HG02642 (cell line): ENCODE measurements around the gene CBX8.
A peak's percentile ranks its signal among the peaks of the same experiment; 100 is the strongest.

Experiments
- ATAC-seq: cut with Tn5 transposase; IDR thresholded peaks from one replicate; pipeline ENCODE4 v1.9.1; 2021; ENCODE audit warnings: mild to moderate bottlenecking; ENCODE audit not compliant: unreplicated experiment, poor library complexity

Gene CBX8

GRCh38 chr17:79821331-79822095, 24.6 kb upstream of the CBX8 start:
- ATAC-seq = no peak

- no peak for ATAC-seq
These were observed 24.1 kb upstream of the CBX8 start for GRCh38 chr17:79820959-79821330.

DNA sequence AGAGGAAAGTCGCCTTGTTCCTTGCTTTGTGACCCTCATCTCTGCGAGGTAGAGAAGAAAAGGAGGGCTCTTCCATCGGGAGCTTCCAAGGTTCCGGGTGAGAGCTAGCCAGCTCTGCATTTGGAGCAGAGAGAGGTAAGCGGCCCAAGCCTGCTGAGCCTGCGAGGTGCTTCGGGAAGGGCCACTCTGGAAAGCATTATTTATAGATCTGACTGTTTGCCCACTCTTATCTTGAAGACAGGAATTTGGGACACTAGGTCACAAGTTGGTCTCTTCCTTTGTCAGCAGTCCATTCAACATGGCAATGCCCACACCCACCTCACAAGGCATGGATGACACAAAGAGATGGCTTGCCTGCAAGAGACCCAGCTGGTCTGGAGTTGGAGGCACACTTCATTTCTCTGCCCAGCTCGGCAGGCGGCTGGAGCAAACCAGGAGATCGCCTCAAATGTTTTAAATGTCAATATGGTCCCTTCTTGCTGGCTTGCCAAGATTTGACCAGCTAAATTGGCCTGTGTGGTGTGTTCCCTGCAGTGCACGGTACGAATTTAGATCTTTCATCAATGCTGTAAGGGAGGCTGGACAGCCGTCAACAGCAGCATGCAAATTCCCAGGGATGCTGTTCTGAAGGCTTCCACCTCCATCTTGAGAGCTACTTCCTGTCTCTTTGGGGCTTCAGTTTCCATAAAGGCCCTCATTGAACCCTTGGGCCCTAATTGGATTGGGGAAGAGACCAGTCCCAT, 22.8 kb upstream of the CBX8 start:
- no peak for ATAC-seq

DNA sequence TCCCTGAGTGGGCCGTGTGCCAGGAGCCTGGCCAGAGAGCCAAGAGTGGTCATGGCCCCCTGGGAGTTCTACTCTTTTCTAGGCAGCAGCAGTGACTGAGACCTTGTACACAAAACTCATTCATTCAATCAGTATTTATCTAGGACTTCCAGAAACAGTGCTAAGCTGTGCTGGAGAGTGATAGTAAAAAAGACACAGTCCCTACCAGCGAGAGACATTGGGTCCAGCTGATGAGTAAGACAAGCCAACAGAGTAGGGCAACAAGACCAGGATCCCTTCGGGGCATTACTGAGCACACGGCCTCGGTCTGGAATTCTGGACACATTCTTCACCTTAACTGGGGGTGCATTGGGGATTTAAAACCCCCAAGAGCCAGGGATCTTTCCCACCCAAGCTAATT, 22.2 kb upstream of the CBX8 start:
- no peak for ATAC-seq

DNA sequence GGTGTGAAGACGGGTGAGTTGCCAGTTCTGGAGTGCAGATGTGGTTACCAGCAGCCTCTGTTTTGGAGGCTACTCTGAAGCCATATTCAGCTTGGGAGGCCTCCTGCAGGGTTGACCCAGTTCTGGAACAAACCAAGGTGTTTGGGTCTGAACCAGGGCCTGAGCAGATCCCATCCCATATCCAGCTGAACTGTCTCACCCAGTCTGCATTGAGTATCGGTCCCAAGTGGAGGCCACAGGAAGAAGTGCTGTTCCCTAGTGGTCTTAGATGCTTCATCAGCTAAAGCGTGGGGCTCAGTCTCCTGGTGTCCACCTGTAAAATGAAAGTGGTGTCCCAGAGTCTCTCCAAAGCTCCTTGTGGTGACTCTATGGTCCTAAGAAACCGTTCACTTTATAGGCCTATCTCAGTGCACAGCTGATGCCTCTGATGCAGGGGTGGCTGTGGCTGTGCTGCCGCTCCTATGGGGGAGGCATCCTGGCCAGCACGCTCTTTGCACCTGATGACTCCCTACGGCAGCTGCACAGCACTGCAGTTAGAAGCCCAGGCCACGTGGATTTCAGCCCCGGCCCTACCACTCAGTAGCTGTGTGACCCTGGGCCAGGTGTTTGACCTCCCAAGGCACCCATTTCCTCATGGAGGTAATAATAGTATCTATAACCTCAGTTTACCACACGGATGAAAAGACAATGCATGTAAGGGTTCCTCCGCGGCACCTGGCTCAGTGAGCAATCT, 21.3 kb upstream of the CBX8 start:
- no peak for ATAC-seq

DNA sequence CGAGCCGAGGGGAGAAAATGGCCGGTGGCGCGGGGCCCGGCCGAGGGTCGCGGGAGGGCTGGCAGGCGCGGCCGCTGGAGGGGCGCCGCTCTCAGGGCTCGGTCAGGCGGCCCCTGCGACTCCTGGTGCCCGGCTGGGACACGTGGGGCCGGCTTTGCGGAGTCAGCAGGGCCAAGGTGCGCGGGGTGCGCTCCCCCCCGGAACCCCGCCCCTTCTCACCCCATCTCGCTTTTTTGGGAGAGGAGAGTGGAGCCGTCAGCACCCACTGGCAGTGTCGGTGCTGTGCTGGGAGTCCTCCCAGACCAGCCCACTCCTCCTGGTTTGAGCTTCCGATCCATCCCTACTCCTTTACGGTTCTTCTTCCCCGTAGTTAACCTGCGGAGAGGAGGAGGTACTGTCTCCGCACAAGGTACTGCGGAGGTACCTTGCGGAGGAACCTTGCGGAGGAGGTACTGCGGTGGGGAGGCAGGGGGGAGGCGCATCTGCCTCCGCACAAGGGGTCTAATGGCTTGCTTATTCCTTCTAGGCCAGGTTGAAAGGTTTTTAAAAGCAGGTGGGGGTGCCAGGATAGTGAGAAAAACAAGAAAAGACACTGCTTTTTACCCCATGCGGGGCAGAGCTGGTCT, 19.1 kb upstream of the CBX8 start:
- no peak for ATAC-seq

DNA sequence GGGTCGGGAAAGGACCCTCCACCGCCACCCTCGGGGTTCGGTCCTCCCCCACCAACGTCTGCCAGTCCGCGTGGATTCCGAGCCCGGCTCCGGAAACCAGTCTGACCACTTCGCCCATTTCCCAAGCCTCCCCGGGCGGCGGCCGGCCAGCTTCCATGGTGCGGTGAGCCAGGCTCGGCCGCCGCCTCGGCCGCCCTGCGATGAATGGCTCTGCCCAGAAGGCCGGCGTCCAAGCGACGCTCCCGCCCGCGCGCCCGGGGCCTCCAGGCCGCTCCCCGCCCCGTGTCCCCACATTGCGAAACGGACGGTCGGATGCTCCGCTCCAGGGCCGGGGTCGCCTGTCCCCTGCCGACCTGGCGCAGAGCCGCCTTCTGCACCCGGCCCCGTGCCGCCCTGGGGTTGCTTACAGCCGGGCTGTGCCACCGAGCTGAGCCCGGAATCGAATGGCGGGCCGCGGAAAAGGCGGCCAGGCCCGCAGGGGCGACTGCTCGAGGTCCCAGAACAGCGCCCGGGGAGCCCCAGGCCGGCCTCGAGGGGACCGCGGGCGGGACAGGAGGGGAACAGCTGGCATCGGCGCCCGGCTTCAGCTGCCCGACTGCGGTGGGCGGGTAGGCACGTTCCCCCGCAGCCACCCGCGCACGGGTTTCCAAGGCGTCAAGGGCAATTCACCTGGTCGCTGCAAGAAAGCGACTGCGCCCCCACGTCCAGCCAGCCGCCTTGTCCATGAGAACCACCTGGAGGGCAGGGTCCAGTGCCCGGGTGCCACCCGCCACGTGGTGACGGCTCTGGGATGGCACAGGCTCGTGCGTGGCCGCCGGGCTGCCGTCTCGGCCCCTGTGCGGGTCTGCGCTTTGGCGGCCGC, 18.3 kb upstream of the CBX8 start:
- no peak for ATAC-seq

DNA sequence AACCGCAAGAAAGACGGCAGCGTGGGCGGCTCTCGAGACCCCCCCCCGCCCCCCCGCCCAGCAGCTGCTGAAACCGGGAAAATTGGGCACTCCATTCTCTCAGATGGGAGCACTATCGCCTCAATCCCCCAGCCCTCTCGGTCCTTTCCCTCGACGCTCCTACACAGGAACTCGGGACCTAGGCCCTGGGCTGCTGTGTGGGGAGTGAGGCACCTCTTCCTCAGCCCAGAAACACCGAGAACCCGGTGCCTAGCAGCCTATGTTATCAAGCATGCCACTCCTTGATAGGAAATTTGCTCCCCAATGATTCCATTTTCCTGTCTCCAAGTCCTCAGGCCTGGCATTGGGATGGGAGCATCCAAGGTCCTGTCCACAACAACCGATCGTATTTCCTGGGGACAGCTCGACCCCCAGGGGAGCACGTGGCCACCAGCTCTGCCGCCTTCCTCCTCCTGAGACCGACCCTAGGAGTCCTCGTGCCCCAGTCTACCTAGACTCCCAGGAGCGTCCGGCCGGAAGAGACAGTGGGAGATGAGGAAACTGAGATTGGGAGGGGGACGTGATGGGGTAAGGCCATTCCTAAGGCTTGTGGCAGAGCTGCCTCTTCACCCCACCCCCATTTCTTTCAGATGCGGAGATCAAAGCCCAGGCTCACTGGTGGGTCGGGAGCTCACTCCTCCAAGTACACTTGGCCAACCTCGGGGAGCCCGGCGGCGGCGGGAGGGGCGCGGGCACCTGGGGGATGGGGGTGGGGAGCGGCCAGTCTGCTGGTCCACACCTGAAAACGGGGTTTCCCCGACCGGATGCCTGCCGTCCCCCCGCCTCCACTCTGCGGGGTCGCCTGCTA, 17.5 kb upstream of the CBX8 start:
- no peak for ATAC-seq

- no peak for ATAC-seq
These were observed 16.6 kb upstream of the CBX8 start for GRCh38 chr17:79813297-79814126.

DNA sequence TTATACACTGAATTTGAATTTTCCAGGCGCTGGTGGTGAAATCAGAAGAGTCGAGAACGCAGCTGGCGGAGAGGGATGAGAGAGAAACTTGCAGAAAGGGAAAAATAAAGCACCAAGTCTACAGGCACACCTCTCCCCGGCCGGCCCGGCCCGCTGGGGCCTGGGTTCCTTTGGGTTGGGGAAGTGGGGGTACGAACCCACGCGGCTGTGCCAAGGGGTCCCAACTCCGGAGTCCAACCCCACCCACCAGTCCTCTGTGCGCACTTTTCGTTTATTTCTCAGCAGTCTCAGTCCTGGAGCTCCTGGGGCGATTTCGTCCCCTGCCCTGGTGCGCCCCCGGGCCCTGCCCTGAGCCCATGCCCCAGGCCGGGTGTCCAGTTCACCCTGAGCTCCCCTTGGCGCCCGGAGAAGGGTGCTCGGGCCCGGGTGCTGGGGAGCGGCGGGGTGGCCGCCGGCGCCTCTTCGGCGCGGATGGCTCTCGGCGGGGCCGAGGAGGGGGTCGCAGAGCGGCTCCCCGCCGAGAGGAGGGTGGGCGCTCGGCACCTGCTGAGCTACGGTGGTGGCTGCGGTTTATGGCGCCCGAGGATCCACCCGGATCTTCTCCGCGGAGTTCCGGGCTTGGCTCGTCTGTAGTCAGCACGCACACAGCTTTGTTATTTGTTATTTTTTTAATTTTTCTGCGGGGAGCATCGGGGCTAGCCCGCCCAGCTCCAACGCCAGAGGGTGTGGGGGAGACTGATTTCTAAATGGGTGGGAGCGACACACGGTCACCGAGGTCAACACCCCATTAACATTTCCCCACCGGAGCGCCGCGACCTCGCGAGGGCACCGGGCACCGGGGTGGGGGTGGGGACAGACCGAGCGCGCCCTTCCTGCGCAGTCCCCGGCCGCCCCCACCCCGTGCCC, 15.7 kb upstream of the CBX8 start:
- ATAC-seq = no peak

GRCh38 chr17:79811868-79812352, 15.0 kb upstream of the CBX8 start:
- no peak for ATAC-seq

DNA sequence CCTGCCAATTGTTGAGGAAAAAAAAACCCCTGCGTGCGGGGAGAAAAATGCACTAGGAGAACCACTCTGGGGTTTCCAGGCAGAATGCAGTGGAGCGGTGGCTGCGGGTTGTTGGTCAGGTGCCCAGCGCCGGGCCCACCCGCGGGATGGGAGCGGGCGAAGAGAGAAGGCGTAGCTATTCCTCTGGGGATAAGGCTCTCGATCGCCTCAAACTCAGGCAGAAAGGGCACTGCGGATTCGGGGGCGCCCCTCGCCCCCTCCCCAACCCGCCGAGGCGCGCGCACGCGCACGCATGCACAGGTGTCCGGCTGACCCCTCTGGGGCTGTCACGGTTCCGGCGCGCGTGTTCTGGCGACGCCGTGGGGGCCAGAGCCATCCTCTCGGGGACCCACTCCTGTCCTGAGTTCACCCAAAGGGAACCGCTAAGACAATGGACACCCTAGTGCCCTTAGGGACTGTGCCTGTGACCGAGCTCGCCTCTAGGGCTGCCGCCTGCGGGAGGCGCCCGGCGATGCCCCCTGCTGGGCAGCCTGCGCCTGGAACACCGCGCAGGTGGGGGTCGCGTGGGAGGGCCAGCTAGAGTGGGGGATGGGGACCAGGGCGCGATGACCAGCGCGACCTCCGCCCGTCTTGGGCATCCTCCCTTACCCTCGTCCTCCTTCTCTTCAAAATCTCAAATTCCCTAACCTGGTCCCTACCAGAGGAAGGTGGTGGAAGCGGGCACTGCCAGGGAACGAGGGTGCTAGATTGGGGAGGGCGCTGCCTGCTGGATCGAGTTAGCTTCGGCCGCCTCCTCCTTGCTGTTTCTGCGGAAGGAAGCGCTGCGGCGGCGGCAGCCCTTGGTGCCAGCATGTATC, 14.4 kb upstream of the CBX8 start:
- ATAC-seq = no peak

DNA sequence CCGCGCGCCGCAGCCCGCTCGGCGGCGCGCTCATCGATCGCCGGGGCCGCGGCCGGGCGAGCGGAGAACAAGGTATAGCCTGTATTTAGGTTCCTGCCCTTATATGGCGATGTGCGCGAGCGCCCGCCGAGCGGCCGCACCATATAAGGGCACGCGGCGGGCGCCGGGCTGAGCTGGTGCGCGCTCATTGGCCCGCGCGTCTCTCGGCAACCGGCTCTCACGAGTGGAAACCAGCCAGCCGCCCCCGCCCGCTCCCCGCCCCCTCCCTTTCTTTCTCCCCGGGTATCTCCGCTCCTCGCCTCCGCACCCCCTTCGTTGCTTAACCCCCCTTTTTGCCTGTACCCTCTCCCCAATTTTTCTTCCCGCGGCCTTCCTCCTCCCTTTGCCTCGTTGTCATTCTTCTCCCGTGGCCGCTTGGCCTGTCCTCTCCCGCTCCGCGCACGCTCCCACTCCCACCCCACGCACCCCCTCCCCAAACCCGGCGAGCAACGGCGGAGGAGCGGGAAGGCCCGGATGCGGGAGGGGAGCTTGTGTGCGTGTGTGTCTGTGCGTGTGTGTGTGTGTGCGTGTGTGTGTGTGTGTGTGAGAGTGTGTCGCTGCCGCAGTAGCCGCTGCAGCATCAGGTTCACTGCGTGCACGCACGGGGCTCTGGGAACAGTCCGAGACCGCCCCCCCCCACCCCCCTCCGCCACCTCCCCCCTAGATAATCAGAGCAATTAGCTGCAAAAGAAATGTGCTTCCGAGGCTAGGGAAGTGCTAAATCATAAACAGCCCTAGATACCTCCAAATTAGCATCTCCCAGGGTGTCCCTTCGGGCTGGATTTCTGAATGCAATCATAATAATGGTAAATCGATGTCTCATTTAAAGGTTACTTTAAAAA, 13.5 kb upstream of the CBX8 start:
- ATAC-seq = peak; percentile 87

GRCh38 chr17:79809530-79810129, 12.8 kb upstream of the CBX8 start:
- ATAC-seq = no peak
